HUES64 (cell line): ENCODE measurements around the gene SLC30A3.
"Not testable (repeated sequence)": the region's sequence is repeated elsewhere in the genome, so short reads cannot be mapped to it uniquely, and the experiment has no call there.

Experiments used
- H3K27ac ChIP-seq: 2 replicates; pipeline ENCODE4 v1.7.0; 2013; ENCODE audit warnings: low read depth, low read length, inconsistent platforms
- H3K27me3 ChIP-seq: 2 replicates; pipeline ENCODE4 v1.6.1; 2013; ENCODE audit warnings: mild to moderate bottlenecking, low read length; ENCODE audit not compliant: insufficient read depth
- H3K36me3 ChIP-seq: 2 replicates; pipeline ENCODE4 v1.6.1; 2013; ENCODE audit warnings: mild to moderate bottlenecking, low read length; ENCODE audit not compliant: insufficient read depth
- H3K4me1 ChIP-seq: 2 replicates; pipeline ENCODE4 v1.6.1; 2013; ENCODE audit warnings: mild to moderate bottlenecking, low read length, moderate library complexity; ENCODE audit not compliant: insufficient read depth
- H3K4me3 ChIP-seq: 2 replicates; pipeline ENCODE4 v1.5.1; 2013; ENCODE audit warnings: mild to moderate bottlenecking, low read length, moderate library complexity
- H3K9ac ChIP-seq: 2 replicates; pipeline ENCODE4 v1.6.1; 2013; ENCODE audit warnings: mild to moderate bottlenecking, low read depth, low read length
- H3K9me3 ChIP-seq: 2 replicates; pipeline ENCODE4 v1.6.1; 2013; ENCODE audit warnings: low read depth, low read length; ENCODE audit not compliant: insufficient read depth
- WGBS: fragments of 150-250, 120-280 bp; methylation state at CpG from one replicate; pipeline ENCODE4 v1.1.7; 2013; ENCODE audit warnings: missing lambda C conversion rate; 5-methylcytosine and 5-hydroxymethylcytosine counted together

Gene SLC30A3

GRCh38 chr2:27304488-27305240 is 41.8 kb upstream of the SLC30A3 start:
- H3K9me3 ChIP-seq, result no peaks in the 10 kb centered on the region
- peaks cover 50% of the 10 kb centered on the region for H3K27me3 ChIP-seq
- H3K36me3 ChIP-seq, result peaks cover 3% of the 10 kb centered on the region; the same call in 1 of the 2 replicates
- H3K9ac ChIP-seq, result no peak overlapping the region
- 88% methylated on average over 12 of the region's 13 CpGs for WGBS
- no peak overlapping the region for H3K27ac ChIP-seq
- no peak overlapping the region for H3K4me3 ChIP-seq
- 0 out of 2 replicates have a peak, but pooled peaks cover 6% of the 10 kb centered on the region for H3K4me1 ChIP-seq

DNA sequence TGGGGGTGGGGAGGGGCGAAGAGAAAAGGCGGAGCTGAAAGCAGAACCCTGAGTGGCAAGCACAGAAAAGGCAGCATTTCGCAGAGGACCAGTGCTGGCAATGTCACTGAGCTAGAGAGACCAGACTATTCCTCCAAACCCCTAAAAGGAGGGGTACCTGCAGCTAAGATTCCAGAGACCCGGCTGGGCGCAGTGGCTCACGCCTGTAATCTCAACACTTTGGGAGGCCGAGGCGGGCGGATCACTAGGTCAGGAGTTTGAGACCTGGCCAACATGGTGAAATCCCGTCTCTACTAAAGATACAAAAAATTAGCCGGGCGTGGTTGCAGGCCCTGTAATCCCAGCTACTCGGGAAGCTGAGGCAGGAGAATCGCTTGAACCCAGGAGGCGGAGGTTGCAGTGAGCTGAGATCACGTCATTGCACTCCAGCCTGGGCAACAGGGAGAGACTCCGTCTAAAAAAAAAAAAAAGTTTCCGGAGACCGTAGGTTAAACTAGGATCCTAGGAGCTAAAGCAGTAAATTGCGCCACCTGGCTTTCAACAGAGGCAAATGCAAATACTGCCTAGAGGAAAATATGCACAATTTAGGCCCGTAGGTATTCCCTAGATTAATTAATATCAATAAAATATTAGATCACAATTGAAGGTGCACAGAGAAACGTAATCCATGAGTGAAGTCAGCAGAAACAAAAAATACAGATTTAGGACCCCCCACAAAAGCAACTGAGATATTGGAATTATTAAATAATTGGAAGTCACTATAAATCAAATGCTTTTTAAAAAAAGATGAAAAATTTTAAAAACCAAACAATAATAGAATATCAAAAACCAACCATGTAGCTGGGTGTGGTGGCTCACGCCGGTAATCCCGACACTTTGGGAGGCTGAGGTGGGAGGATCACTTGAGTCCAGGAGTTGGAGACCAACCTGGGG is 40.5 kb upstream of the SLC30A3 start:
- H3K9ac ChIP-seq, result no peak overlapping the region
- WGBS, result 45% methylated on average over 23 of the region's 25 CpGs
- peak overlapping the region; percentile 28; the same call in 1 of the 2 replicates for H3K4me3 ChIP-seq

DNA sequence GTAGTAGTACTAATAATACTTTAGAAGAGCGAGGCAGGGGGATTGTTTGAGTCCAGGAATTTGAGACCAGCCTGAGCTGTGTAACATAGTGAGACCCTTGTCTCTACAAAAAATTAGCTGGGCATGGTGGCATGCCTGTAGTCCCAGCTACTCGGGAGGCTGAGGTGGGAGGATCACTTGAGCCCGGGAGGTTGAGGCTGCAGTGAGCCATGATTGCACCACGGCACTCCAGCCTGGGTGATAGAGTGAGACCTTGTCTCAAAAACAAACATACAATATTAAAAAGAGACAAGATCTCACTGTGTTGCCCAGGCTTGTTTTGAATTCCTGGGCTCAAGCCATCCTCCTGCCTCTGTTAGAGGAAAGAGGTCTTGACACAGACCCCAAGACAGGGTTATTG is 37.8 kb upstream of the SLC30A3 start:
- not testable (repeated sequence) for H3K9me3 ChIP-seq, H3K27ac ChIP-seq, H3K4me3 ChIP-seq, H3K9ac ChIP-seq, H3K36me3 ChIP-seq, H3K4me1 ChIP-seq
- 88% methylated on average over 4 of the region's 4 CpGs for WGBS
- H3K27me3 ChIP-seq, result peaks cover 14% of the 10 kb centered on the region

More for the DNA sequence above, 40.5 kb upstream of the SLC30A3 start:
- Histone ChIP-seq H3K27me3 (peaks cover 41% of the 10 kb centered on the region), H3K36me3 (no peaks in the 10 kb centered on the region), H3K27ac (no peak overlapping the region), H3K4me1 (0 out of 2 replicates have a peak, but pooled peaks cover 6% of the 10 kb centered on the region), H3K9me3 (no peaks in the 10 kb centered on the region)

- Histone ChIP-seq H3K27me3 (no peaks in the 10 kb centered on the region), H3K27ac (no peak overlapping the region), H3K4me3 (no peak overlapping the region), H3K4me1 (no peaks in the 10 kb centered on the region), H3K9me3 (no peaks in the 10 kb centered on the region), H3K36me3 (no peaks in the 10 kb centered on the region), H3K9ac (no peak overlapping the region)
- WGBS, result 92% methylated on average over 18 of the region's 18 CpGs
Observed at GRCh38 chr2:27298391-27299080, 35.7 kb upstream of the SLC30A3 start.

DNA sequence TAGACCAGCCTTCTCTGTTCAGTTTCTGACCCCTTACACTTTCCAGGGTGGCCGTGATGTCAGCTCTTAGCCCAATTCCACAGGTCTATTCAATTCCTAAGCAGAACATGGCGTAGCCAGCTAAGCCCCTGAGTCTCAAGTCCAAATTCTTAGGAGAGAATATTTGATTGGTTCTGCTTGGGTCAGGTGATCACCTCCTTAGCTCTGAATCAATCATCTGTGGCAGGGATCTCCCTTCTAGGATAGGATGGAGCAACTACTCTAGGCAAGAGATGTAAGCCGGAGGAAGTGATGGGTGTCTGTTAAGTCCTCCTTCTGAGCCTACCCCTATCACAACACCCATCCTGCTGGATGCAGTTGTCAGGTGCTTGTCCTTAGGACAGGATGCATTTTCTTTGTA is 34.3 kb upstream of the SLC30A3 start:
- no peaks in the 10 kb centered on the region for H3K36me3 ChIP-seq
- no peak overlapping the region for H3K27ac ChIP-seq
- H3K9me3 ChIP-seq, result no peaks in the 10 kb centered on the region
- peaks cover 4% of the 10 kb centered on the region; the same call in 1 of the 2 replicates for H3K4me1 ChIP-seq
- H3K4me3 ChIP-seq, result no peak overlapping the region
- no peaks in the 10 kb centered on the region for H3K27me3 ChIP-seq
- H3K9ac ChIP-seq, result no peak overlapping the region
- whole genome bisulfite sequencing, result 94% methylated on average over 2 of the region's 3 CpGs

- Histone ChIP-seq H3K36me3 (no peaks in the 10 kb centered on the region), H3K27me3 (no peaks in the 10 kb centered on the region), H3K9ac (no peak overlapping the region), H3K4me3 (no peak overlapping the region), H3K4me1 (peaks cover 4% of the 10 kb centered on the region; the same call in 1 of the 2 replicates), H3K9me3 (no peaks in the 10 kb centered on the region), H3K27ac (no peak overlapping the region)
- WGBS, result 82% methylated on average over 3 of the region's 4 CpGs
Observed at GRCh38 chr2:27296481-27296880, 33.6 kb upstream of the SLC30A3 start.

- H3K9ac ChIP-seq, result no peak overlapping the region
- peaks cover 4% of the 10 kb centered on the region; the same call in 1 of the 2 replicates for H3K4me1 ChIP-seq
- H3K27ac ChIP-seq, result no peak overlapping the region
- WGBS, result 93% methylated on average over 8 of the region's 8 CpGs
- no peaks in the 10 kb centered on the region for H3K27me3 ChIP-seq
- H3K36me3 ChIP-seq, result no peaks in the 10 kb centered on the region
- no peak overlapping the region for H3K4me3 ChIP-seq
- H3K9me3 ChIP-seq, result no peaks in the 10 kb centered on the region
Observed at GRCh38 chr2:27294928-27295327, 32.1 kb upstream of the SLC30A3 start.

DNA sequence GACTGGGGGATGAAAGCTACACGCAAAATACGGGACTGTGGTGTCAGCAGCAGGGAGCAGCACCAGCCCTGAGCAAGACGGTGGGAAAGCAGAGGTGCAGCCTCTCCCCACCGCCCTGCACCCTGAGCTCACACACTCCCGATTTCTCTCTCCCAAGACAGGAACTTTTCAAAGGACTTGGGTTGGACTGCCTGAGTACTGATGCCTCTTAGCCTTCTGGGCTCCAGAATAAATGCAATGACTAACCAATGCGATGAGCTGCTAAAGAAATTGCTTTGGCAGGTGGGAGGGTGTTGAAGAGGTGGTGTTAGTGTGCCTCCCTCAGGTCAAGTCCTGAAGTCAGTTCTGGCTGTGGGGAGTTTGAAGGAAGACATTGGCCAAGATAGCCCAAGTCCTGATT is 29.0 kb upstream of the SLC30A3 start:
- no peaks in the 10 kb centered on the region for H3K36me3 ChIP-seq
- H3K4me3 ChIP-seq, result no peak overlapping the region
- H3K27ac ChIP-seq, result no peak overlapping the region
- H3K9me3 ChIP-seq, result no peaks in the 10 kb centered on the region
- 27% methylated on average over 6 of the region's 6 CpGs for WGBS
- no peak overlapping the region for H3K9ac ChIP-seq
- H3K4me1 ChIP-seq, result peaks cover 6% of the 10 kb centered on the region
- H3K27me3 ChIP-seq, result no peaks in the 10 kb centered on the region

DNA sequence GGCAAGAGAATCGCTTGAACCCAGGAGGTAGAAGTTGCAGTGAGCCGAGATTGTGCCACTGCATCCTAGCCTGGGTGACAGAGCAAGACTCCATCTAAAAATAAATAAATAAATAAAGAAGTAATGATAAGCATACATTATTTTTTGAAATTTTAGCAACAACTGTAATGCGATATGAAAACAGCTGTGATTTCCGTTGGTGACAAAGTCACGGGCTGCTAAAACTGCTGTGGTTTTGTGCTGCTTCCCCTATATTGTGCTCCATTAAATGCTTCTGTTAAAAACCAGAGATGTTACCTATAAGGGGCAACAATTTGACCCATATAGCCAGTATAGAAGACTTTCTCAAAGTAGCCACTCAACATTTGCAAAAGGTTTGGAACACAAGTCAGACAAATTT is 27.7 kb upstream of the SLC30A3 start:
- peaks cover 8% of the 10 kb centered on the region for H3K4me1 ChIP-seq
- H3K9ac ChIP-seq, result no peak overlapping the region
- 97% methylated on average over 5 of the region's 5 CpGs for WGBS
- H3K27me3 ChIP-seq, result no peaks in the 10 kb centered on the region
- no peak overlapping the region for H3K4me3 ChIP-seq
- H3K36me3 ChIP-seq, result no peaks in the 10 kb centered on the region
- no peaks in the 10 kb centered on the region for H3K9me3 ChIP-seq
- no peak overlapping the region for H3K27ac ChIP-seq

GRCh38 chr2:27288610-27289009 is 25.8 kb upstream of the SLC30A3 start:
- H3K27me3 ChIP-seq, result no peaks in the 10 kb centered on the region
- no peak overlapping the region for H3K27ac ChIP-seq
- no peaks in the 10 kb centered on the region for H3K9me3 ChIP-seq
- 94% methylated on average over 2 of the region's 3 CpGs for WGBS
- no peak overlapping the region for H3K9ac ChIP-seq
- no peak overlapping the region for H3K4me3 ChIP-seq
- peaks cover 8% of the 10 kb centered on the region for H3K4me1 ChIP-seq
- H3K36me3 ChIP-seq, result no peaks in the 10 kb centered on the region

- Histone ChIP-seq H3K9ac (no peak overlapping the region), H3K9me3 (no peaks in the 10 kb centered on the region), H3K4me3 (no peak overlapping the region), H3K27ac (no peak overlapping the region), H3K4me1 (peaks cover 29% of the 10 kb centered on the region), H3K36me3 (no peaks in the 10 kb centered on the region), H3K27me3 (peaks cover 12% of the 10 kb centered on the region; the same call in 1 of the 2 replicates)
- 70% methylated on average over 5 of the region's 6 CpGs for WGBS
Observed at GRCh38 chr2:27285481-27285880, 22.6 kb upstream of the SLC30A3 start.
